Effector memory CD4-positive, alpha-beta T cell (primary cell): ENCODE data around the gene ANO6.

Source experiments
- DNase-seq, 3 donors: peaks; one replicate each; pipeline ENCODE4 v3.0.0-alpha.2; 2020
- H3K27ac ChIP-seq: 2 replicates; pipeline ENCODE4 v1.7.0; 2013; ENCODE audit warnings: mild to moderate bottlenecking, low read length, moderate library complexity; ENCODE audit not compliant: insufficient read depth, poor library complexity, severe bottlenecking
- H3K27me3 ChIP-seq: replicated peaks from 2 replicates; pipeline ENCODE4 v1.7.0; 2013; ENCODE audit warnings: mild to moderate bottlenecking, low read length; ENCODE audit not compliant: insufficient read depth, control insufficient read depth, poor library complexity, severe bottlenecking
- H3K36me3 ChIP-seq: 2 replicates; pipeline ENCODE4 v1.7.0; 2013; ENCODE audit warnings: mild to moderate bottlenecking, low read length, moderate library complexity; ENCODE audit not compliant: control insufficient read depth, insufficient read depth
- H3K4me1 ChIP-seq: 2 replicates; pipeline ENCODE4 v1.7.0; 2013; ENCODE audit warnings: low read length, mild to moderate bottlenecking; ENCODE audit not compliant: control insufficient read depth, insufficient read depth, poor library complexity, severe bottlenecking
- H3K4me3 ChIP-seq: 2 replicates; pipeline ENCODE4 v1.7.0; 2013; ENCODE audit warnings: low read length, low read depth, mild to moderate bottlenecking; ENCODE audit not compliant: insufficient read depth, poor library complexity, severe bottlenecking
- H3K9me3 ChIP-seq: 2 replicates; pipeline ENCODE4 v1.7.0; 2013; ENCODE audit warnings: mild to moderate bottlenecking, low read length, moderate library complexity; ENCODE audit not compliant: control insufficient read depth

The ANO6 gene

GRCh38 chr12:45355730-45356129 is 139.8 kb downstream of the ANO6 start:
- Histone ChIP-seq H3K27ac (no peak overlapping the region), H3K27me3 (no peaks in the 10 kb centered on the region), H3K36me3 (peaks cover 11% of the 10 kb centered on the region), H3K4me3 (no peak overlapping the region), H3K4me1 (no peaks in the 10 kb centered on the region), H3K9me3 (no peaks in the 10 kb centered on the region)
- no peak for DNase-seq

- no peak overlapping the region for H3K4me3 ChIP-seq
- H3K36me3 ChIP-seq: peaks cover 4% of the 10 kb centered on the region
- H3K27ac ChIP-seq: no peak overlapping the region
- no peak for DNase-seq
- no peaks in the 10 kb centered on the region for H3K27me3 ChIP-seq
- no peaks in the 10 kb centered on the region for H3K9me3 ChIP-seq
- no peaks in the 10 kb centered on the region for H3K4me1 ChIP-seq
These were observed 141.1 kb downstream of the ANO6 start for GRCh38 chr12:45356822-45357538.

- Histone ChIP-seq H3K9me3 (no peaks in the 10 kb centered on the region), H3K36me3 (peaks cover 4% of the 10 kb centered on the region), H3K4me3 (no peak overlapping the region), H3K27me3 (no peaks in the 10 kb centered on the region), H3K4me1 (no peaks in the 10 kb centered on the region), H3K27ac (no peak overlapping the region)
- no peak for DNase-seq
These were observed 141.9 kb downstream of the ANO6 start for GRCh38 chr12:45357539-45358417.

DNA sequence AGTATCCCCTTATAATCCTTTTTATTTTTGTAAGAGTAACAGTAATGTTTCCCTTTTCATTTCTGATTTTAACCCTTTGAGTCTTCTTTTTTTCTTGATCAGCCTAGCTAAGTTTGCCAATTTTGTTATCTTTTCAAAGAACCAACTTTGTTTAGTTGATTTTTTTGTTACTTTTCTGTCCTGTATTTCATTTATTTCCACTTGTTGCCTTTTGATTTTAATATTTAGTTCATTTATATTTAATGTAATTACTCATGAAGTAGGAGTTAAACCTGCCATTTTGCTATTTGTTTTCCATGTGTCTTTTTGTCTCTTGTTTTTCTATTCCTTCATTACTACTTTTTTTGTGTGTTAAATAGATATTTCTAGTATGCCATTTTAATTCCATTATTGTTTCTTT is 146.4 kb downstream of the ANO6 start:
- DNase-seq: no peak
- Histone ChIP-seq H3K9me3 (peaks cover 10% of the 10 kb centered on the region), H3K4me3 (no peak overlapping the region), H3K27me3 (no peaks in the 10 kb centered on the region), H3K36me3 (peaks cover 17% of the 10 kb centered on the region), H3K27ac (no peak overlapping the region), H3K4me1 (no peaks in the 10 kb centered on the region)

DNA sequence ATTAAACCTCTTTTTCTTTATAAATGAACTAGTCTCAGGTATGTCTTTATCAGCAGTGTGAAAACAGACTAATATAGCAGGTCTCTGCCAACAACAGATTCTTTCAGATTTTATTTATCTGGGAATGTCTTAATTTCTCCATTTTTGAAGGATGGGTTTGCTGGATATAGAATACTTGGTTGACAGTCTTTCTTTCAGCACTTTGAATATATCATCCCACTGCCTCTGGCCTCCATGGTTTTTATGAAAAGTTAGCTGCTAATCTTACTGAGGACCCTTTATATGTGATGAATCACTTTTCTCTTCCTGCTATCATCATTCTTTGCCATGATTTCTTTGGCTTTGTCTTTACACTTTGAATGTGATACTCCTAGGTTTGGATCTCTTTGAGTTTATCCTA is 148.0 kb downstream of the ANO6 start:
- Histone ChIP-seq H3K27ac (no peak overlapping the region), H3K36me3 (peaks cover 15% of the 10 kb centered on the region), H3K4me1 (no peaks in the 10 kb centered on the region), H3K27me3 (no peaks in the 10 kb centered on the region), H3K9me3 (peaks cover 10% of the 10 kb centered on the region), H3K4me3 (no peak overlapping the region)
- no peak for DNase-seq

DNA sequence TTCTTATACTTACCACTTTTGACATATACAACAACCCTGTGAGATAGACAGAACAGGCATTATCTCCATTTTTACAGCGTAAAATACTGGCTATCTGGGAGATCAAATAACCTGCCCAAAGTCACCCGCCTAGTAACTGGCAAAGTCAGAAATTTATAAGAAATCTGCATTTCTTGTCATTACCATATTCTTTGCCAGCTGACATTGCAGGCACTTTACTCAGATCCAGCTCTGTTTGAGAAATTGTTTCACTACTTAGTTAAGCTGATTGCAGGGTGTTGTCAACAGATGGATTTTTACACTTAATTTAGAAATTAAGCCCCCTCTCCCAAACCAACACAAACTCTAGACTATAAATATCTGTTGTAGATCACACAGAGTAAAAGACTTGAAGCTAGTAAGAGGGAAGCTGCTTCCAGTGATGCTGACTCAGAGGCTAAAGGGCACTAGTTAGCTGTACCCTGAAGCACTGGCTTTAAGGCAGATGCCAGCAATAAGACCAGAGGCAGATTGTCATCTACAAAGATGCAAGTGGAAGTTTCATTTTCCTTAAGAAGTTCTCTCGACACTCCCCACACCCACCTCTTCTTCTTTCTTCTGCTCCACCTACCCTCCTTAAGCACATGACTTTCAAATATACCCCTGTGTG is 153.1 kb downstream of the ANO6 start:
- H3K4me3 ChIP-seq: no peak overlapping the region
- H3K4me1 ChIP-seq: no peaks in the 10 kb centered on the region
- H3K36me3 ChIP-seq: peaks cover 30% of the 10 kb centered on the region
- no peak overlapping the region for H3K27ac ChIP-seq
- H3K27me3 ChIP-seq: no peaks in the 10 kb centered on the region
- H3K9me3 ChIP-seq: peaks cover 2% of the 10 kb centered on the region
- DNase-seq: no peak

DNA sequence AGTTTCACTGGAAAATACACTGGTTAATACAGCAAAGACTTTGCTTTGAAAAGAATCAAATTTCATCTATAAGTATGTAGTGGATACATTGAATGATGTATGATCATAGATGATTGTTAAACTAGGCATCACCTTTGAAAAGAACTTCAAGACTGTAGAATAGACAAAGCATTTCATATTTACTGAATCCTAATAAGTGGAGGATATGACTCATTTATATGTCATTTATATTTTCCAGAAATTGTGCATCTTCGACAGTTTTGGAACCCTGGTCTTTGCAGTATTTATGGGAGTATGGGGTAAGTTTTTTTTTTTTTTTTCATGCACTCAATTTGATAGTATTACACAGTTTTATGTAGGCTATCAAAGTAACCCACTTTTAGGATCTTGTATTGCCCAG is 161.9 kb downstream of the ANO6 start:
- DNase-seq: no peak
- Histone ChIP-seq H3K36me3 (peaks cover 29% of the 10 kb centered on the region), H3K9me3 (no peaks in the 10 kb centered on the region), H3K27ac (no peak overlapping the region), H3K27me3 (no peaks in the 10 kb centered on the region), H3K4me3 (no peak overlapping the region), H3K4me1 (no peaks in the 10 kb centered on the region)

- no peaks in the 10 kb centered on the region for H3K27me3 ChIP-seq
- no peaks in the 10 kb centered on the region for H3K9me3 ChIP-seq
- H3K4me1 ChIP-seq: no peaks in the 10 kb centered on the region
- no peak overlapping the region for H3K4me3 ChIP-seq
- H3K27ac ChIP-seq: no peak overlapping the region
- peaks cover 35% of the 10 kb centered on the region for H3K36me3 ChIP-seq
- DNase-seq: no peak
These were observed 163.4 kb downstream of the ANO6 start for GRCh38 chr12:45379261-45379660.

- Histone ChIP-seq H3K36me3 (peaks cover 53% of the 10 kb centered on the region), H3K4me3 (no peak overlapping the region), H3K9me3 (no peaks in the 10 kb centered on the region), H3K27me3 (no peaks in the 10 kb centered on the region), H3K27ac (no peak overlapping the region), H3K4me1 (no peaks in the 10 kb centered on the region)
- DNase-seq: no peak
These were observed 165.5 kb downstream of the ANO6 start for GRCh38 chr12:45381351-45381750.

GRCh38 chr12:45388545-45388944 is 172.7 kb downstream of the ANO6 start:
- peaks cover 28% of the 10 kb centered on the region for H3K36me3 ChIP-seq
- no peak for DNase-seq
- no peak overlapping the region for H3K4me3 ChIP-seq
- H3K4me1 ChIP-seq: no peaks in the 10 kb centered on the region
- no peak overlapping the region for H3K27ac ChIP-seq
- no peaks in the 10 kb centered on the region for H3K27me3 ChIP-seq
- no peaks in the 10 kb centered on the region for H3K9me3 ChIP-seq
